Kidney (tissue), 14 donors: ENCODE data around the gene PCSK2. TPM values are rescaled to one million over a fixed set of nuclear protein-coding genes. Genes with fewer than 3 reads are reported as not detected.

Experiments
- DNase-seq, 5 donors: peaks; one replicate each; pipeline ENCODE4 v3.0.0-alpha.2; 2013 to 2020
- FAIRE-seq: peaks from 2 replicates; lab custom pipeline; 2012; peaks lifted over from hg19 to GRCh38; lab: Jason Lieb, UNC
- H3K27ac ChIP-seq, 2 donors: one replicate each; pipeline ENCODE4 v1.7.0; 2013; ENCODE audit warnings: low read depth in 2 of 2, low read length in 2 of 2, inconsistent platforms in 1 of 2
- H3K27me3 ChIP-seq: one replicate; pipeline ENCODE4 v1.7.1; 2013; ENCODE audit warnings: low read length, inconsistent platforms; ENCODE audit not compliant: control insufficient read depth, insufficient read depth
- H3K36me3 ChIP-seq, 3 donors: one replicate each; pipeline versions ENCODE4 v1.7.0 to v1.7.1; 2013; ENCODE audit warnings: low read length in 3 of 3, control low read depth in 1 of 3, inconsistent platforms in 1 of 3; ENCODE audit not compliant: insufficient read depth in 3 of 3, control insufficient read depth in 2 of 3
- H3K4me1 ChIP-seq, 3 donors: one replicate each; pipeline versions ENCODE4 v1.7.0 to v1.7.1; 2013; ENCODE audit warnings: low read length in 3 of 3, inconsistent platforms in 1 of 3, low read depth in 1 of 3; ENCODE audit not compliant: control insufficient read depth in 2 of 3, insufficient read depth in 2 of 3
- H3K4me3 ChIP-seq, 3 donors: one replicate each; pipeline versions ENCODE4 v1.7.0 to v1.8.1; 2013; ENCODE audit warnings: low read length in 3 of 3, control low read depth in 1 of 3, inconsistent platforms in 1 of 3
- H3K9ac ChIP-seq, 3 donors: one replicate each; pipeline versions ENCODE4 v1.7.0 to v1.7.1; 2013; ENCODE audit warnings: low read length in 3 of 3, control low read depth in 1 of 3, inconsistent platforms in 1 of 3
- H3K9me3 ChIP-seq, 3 donors: one replicate each; pipeline versions ENCODE4 v1.7.0 to v1.7.1; 2013; ENCODE audit warnings: low read length in 3 of 3, control low read depth in 1 of 3, inconsistent platforms in 1 of 3; ENCODE audit not compliant: control insufficient read depth in 2 of 3, insufficient read depth in 1 of 3
- intact Hi-C: fragments of 100-400 bp; cut with DNase I; formaldehyde crosslinking; loops from one replicate; pipeline ENCODE4 v1.11.1; 2022
- polyA plus RNA-seq: library from polyadenylated mRNA; stranded (reverse); fragments of 350-450 nt; fragmentation: Illumina TruSeq; extraction: RNeasy Lipid Tissue Mini Kit (QIAGEN cat#74804); gene quantifications from one replicate; pipeline ENCODE4 v1.2.3, GENCODE V29; 2014; ENCODE audit warnings: low read depth, low replicate concordance; ENCODE audit not compliant: insufficient read depth
- total RNA-seq: library from RNA; stranded (reverse); fragmentation: NEBNext Ultra II Directional; extraction: Animal tissue kit (Norgen Biotek cat#: 25700); gene quantifications from one replicate; pipeline ENCODE4 v1.2.1, GENCODE V29; 2021
- TF ChIP-seq, protein P1 (sequence below): IDR thresholded peaks from 3 replicates; pipeline ENCODE4 v1.5.1; 2012; ENCODE audit warnings: mild to moderate bottlenecking, moderate library complexity, borderline replicate concordance; ENCODE audit not compliant: insufficient read depth; ENCODE audit errors: extremely low read depth
- donor health status: control.
- donor health status: control.
- donor health status: control.
- donor health status: control.
- donor health status: control.
- donor health status: DM: yes; HTN: yes; CAD: no.
- donor health status: Normal renal cell carcinoma (clear cell type).

The PCSK2 gene
- total and polyA plus RNA-seq, 2 donors from 2014 or later = 0.22 to 0.54 TPM

DNA sequence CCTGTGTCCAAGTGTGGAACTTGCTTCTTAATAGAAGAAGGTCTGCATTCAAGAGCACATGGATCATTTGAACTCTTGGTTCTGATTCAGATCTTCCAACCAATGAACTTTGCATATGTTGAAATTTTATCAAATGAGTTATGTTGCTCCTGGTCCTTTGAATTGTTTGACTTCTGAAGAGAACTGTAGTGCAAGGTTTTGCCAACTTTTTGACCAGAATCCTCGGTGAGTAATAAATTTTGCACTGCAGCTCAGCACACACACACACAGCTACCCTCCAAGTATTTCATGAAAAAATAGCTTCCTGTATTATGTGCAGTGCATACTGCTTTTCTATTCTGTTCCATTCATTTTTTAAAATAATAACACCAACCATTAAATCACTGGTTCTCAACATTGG is 236.9 kb downstream of the PCSK2 start:
- H3K4me1 ChIP-seq = no peaks in the 10 kb centered on the region
- no peaks in the 10 kb centered on the region for H3K36me3 ChIP-seq
- TF ChIP-seq, protein P1, sequence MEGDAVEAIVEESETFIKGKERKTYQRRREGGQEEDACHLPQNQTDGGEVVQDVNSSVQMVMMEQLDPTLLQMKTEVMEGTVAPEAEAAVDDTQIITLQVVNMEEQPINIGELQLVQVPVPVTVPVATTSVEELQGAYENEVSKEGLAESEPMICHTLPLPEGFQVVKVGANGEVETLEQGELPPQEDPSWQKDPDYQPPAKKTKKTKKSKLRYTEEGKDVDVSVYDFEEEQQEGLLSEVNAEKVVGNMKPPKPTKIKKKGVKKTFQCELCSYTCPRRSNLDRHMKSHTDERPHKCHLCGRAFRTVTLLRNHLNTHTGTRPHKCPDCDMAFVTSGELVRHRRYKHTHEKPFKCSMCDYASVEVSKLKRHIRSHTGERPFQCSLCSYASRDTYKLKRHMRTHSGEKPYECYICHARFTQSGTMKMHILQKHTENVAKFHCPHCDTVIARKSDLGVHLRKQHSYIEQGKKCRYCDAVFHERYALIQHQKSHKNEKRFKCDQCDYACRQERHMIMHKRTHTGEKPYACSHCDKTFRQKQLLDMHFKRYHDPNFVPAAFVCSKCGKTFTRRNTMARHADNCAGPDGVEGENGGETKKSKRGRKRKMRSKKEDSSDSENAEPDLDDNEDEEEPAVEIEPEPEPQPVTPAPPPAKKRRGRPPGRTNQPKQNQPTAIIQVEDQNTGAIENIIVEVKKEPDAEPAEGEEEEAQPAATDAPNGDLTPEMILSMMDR = no peak
- intact Hi-C loops = no loop called here
- H3K9me3 ChIP-seq = no peaks in the 10 kb centered on the region
- DNase-seq (no peak), FAIRE-seq (no peak)
- H3K4me3 ChIP-seq = no peak overlapping the region
- no peak overlapping the region for H3K9ac ChIP-seq
- no peaks in the 10 kb centered on the region for H3K27me3 ChIP-seq
- no peak overlapping the region for H3K27ac ChIP-seq

DNA sequence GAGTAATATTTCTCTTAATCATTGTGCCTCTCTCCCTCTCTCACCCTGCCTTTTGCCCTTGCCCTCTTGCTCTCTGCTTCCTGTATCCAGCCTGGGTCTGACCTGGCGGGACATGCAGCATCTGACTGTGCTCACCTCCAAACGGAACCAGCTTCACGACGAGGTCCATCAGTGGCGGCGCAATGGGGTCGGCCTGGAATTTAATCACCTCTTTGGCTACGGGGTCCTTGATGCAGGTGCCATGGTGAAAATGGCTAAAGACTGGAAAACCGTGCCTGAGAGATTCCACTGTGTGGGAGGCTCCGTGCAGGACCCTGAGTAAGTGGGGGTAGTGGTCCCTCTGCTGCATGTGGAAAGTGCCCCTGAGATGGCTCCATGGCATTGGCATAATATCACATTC is 238.4 kb downstream of the PCSK2 start:
- no peak for FAIRE-seq
- H3K27me3 ChIP-seq = no peaks in the 10 kb centered on the region
- TF ChIP-seq, protein P1 = no peak
- no peak overlapping the region for H3K27ac ChIP-seq
- intact Hi-C loops = no loop called here
- no peaks in the 10 kb centered on the region for H3K4me1 ChIP-seq
- H3K36me3 ChIP-seq = no peaks in the 10 kb centered on the region
- no peaks in the 10 kb centered on the region for H3K9me3 ChIP-seq
- no peak for DNase-seq
- no peak overlapping the region for H3K4me3 ChIP-seq
- H3K9ac ChIP-seq = no peak overlapping the region

DNA sequence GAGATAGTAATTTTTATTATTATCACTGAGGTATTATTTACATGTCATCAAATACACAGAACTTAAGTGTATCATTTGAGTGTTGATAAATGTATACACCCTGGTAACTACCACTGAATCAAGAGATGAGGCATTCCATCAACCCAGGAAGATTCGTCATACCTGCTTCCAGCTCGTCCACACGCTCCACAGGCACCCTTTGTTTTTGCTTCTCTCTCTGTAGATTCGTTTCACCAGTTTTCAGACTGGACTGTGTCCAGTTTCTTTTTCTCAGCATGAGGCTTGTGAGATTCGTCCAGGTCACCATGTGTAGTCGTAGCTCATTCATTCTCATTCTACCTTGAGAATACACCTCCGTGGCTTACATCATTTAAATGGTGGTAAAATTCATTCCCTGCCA is 239.8 kb downstream of the PCSK2 start:
- DNase-seq (no peak), FAIRE-seq (no peak)
- Histone ChIP-seq H3K4me3 (no peak overlapping the region), H3K36me3 (no peaks in the 10 kb centered on the region), H3K9me3 (no peaks in the 10 kb centered on the region), H3K27me3 (no peaks in the 10 kb centered on the region), H3K9ac (no peak overlapping the region), H3K4me1 (no peaks in the 10 kb centered on the region), H3K27ac (no peak overlapping the region)
- TF ChIP-seq, protein P1 = no peak
- intact Hi-C loops = no loop called here

DNA sequence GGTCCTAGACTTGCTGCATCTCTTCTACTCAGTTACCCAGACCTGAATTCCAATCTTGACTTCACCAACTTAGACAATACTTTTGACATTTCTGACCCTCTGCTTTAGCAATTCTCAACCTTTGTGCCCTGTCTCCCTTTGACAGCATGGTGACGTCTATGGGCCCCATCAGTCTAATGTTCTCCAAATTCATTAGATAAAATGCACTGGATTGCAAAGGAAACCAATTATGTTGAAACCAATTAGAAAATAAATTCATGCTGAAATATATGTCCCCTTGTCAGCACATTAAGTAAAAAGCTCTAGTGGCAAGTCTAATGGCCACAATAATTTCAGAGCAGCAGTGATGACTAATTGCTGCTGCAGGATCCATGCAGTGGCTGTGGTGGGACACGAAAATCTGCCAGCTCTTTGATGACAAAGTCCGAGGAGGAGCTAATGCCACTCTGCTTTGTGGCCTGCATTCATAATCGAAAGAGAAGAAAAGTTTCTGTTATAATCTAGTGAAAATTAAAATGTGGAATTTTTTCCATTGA is 240.3 kb downstream of the PCSK2 start:
- Histone ChIP-seq H3K27ac (no peak overlapping the region), H3K9me3 (no peaks in the 10 kb centered on the region), H3K36me3 (no peaks in the 10 kb centered on the region), H3K4me3 (no peak overlapping the region), H3K27me3 (no peaks in the 10 kb centered on the region), H3K4me1 (no peaks in the 10 kb centered on the region), H3K9ac (no peak overlapping the region)
- DNase-seq (no peak), FAIRE-seq (no peak)
- TF ChIP-seq, protein P1 = no peak
- intact Hi-C loops = no loop called here
